Natural killer cell (primary cell): ENCODE results near the gene MINDY1. TPM values are rescaled to one million over a fixed set of nuclear protein-coding genes. Genes with fewer than 3 reads are reported as not detected.

Source experiments
- ATAC-seq, 3 donors: fragments of 150-1000 bp in 2 of 3; fragments of 200-7000 bp in 1 of 3; cut with Tn5 transposase; 1 replicate in 1 of 3; 2 replicates in 2 of 3; pipeline ENCODE4 v1.10.0; 2021; ENCODE audit warnings: mild to moderate bottlenecking in 2 of 3, moderate library complexity in 2 of 3
- DNase-seq, 2 donors: peaks; one replicate each; pipeline versions ENCODE4 v3.0.0 to v3.0.0-alpha.2; 2013 to 2021; ENCODE audit warnings: mixed read lengths in 1 of 2
- H3K27ac ChIP-seq: one replicate; pipeline ENCODE4 v1.5.1; 2013; ENCODE audit warnings: mild to moderate bottlenecking, low read length
- H3K27me3 ChIP-seq: one replicate; pipeline ENCODE4 v1.6.1; 2013; ENCODE audit warnings: low read length; ENCODE audit not compliant: control insufficient read depth, insufficient read depth
- H3K36me3 ChIP-seq: one replicate; pipeline ENCODE4 v1.6.1; 2013; ENCODE audit warnings: low read length; ENCODE audit not compliant: control insufficient read depth, insufficient read depth
- H3K4me1 ChIP-seq: one replicate; pipeline ENCODE4 v1.6.1; 2013; ENCODE audit warnings: low read length; ENCODE audit not compliant: control insufficient read depth, insufficient read depth
- H3K4me3 ChIP-seq: one replicate; pipeline ENCODE4 v1.5.1; 2013; ENCODE audit warnings: low read length
- H3K9me3 ChIP-seq: one replicate; pipeline ENCODE4 v1.6.1; 2013; ENCODE audit warnings: low read length; ENCODE audit not compliant: control insufficient read depth, insufficient read depth
- H3K27ac Mint-ChIP-seq, 2 donors: one replicate each; pipeline ENCODE4 v1.8.0; 2022; ENCODE audit warnings: mild to moderate bottlenecking in 2 of 2, mixed read lengths in 2 of 2, moderate library complexity in 1 of 2
- H3K27me3 Mint-ChIP-seq, 2 donors: one replicate each; pipeline ENCODE4 v1.8.0; 2022; ENCODE audit warnings: low read depth in 2 of 2, mixed read lengths in 2 of 2
- H3K36me3 Mint-ChIP-seq: one replicate; pipeline ENCODE4 v1.8.0; 2022; ENCODE audit warnings: mixed read lengths
- H3K4me1 Mint-ChIP-seq, 2 donors: one replicate each; pipeline ENCODE4 v1.8.0; 2022; ENCODE audit warnings: mixed read lengths in 2 of 2
- H3K4me3 Mint-ChIP-seq: one replicate; pipeline ENCODE4 v1.8.0; 2022; ENCODE audit warnings: mild to moderate bottlenecking, moderate library complexity, mixed read lengths
- H3K9me3 Mint-ChIP-seq, 2 donors: one replicate each; pipeline ENCODE4 v1.8.0; 2022; ENCODE audit warnings: mixed read lengths in 2 of 2
- WGBS: methylation state at CpG from one replicate; pipeline ENCODE4 v1.1.7; 2013; ENCODE audit warnings: missing lambda C conversion rate; ENCODE audit not compliant: insufficient coverage; 5-methylcytosine and 5-hydroxymethylcytosine counted together
- intact Hi-C: fragments of 100-400 bp; cut with micrococcal nuclease; formaldehyde crosslinking; loops from one replicate; pipeline ENCODE4 v1.14.2; 2022
- total RNA-seq, 4 donors: library from RNA; stranded (reverse); fragments of 120-200 nt in 1 of 4; gene quantifications; one replicate each; pipeline versions ENCODE4 v1.2.3 to v1.2.4, GENCODE V29; 2013 to 2022
- TF ChIP-seq, protein P1 (sequence below): fragments of 200-600 bp; IDR thresholded peaks from one replicate; pipeline ENCODE4 v1.8.0; 2022; ENCODE audit warnings: antibody characterized with exemption

The MINDY1 gene, protein sequence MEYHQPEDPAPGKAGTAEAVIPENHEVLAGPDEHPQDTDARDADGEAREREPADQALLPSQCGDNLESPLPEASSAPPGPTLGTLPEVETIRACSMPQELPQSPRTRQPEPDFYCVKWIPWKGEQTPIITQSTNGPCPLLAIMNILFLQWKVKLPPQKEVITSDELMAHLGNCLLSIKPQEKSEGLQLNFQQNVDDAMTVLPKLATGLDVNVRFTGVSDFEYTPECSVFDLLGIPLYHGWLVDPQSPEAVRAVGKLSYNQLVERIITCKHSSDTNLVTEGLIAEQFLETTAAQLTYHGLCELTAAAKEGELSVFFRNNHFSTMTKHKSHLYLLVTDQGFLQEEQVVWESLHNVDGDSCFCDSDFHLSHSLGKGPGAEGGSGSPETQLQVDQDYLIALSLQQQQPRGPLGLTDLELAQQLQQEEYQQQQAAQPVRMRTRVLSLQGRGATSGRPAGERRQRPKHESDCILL
- 10 to 100 TPM; 14.0 to 15.6 (median 15.2) TPM for total RNA-seq
- total RNA-seq (2013): 15.5 TPM

DNA sequence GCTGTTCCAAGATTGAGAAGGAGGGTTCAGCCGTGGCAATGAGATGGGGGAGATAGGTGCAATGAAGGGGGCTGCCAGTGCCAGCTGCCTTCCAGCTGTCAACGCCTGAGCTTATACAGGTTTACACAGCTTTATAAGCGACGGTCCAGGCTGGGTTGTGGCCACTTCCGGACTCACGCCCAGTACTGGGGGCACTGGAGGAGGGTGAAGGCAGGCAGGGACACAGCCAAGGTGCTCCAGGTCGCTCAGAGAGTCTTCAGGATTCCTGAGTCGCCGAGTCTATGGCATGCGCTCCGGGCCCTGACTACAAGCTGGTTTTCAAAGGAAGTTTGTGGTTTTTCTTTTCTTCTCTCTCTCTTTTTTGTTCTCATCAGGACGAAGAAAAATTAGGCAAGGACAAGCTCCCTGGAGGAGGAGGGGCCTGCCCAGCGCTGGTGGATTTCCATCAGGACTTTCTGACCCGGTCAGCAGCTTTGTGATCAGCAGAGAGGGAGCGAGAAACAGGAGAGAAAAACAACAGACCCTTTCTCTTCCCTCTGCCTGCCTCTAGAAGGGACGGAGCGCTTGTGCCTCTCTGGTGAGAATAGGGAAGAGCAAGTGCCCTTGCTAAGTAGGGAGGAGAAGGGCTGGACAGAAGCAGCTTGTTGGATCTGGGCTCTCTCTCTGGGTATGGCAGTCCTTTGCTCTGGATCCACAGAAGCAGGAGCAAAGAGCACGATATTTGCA is at the start of gene MINDY1:
Gene MINDY1 (minus strand): TSS at position 576 of the 726 bp plus-strand sequence. CDS start 4,285 bp downstream, outside the sequence.
- H3K27ac Mint-ChIP-seq: peak within 1 kb of the TSS; percentile 95 to 96
- Histone ChIP-seq H3K27me3 (no peaks in the 10 kb centered on the region), H3K36me3 (no peaks in the 10 kb centered on the region), H3K9me3 (no peaks in the 10 kb centered on the region), H3K4me3 (peak within 1 kb of the TSS; percentile 51), H3K4me1 (peaks cover 63% of the 10 kb centered on the region), H3K27ac (peak within 1 kb of the TSS; percentile 95)
- no peaks in the 10 kb centered on the region for H3K9me3 Mint-ChIP-seq
- 9% methylated on average over 17 of the region's 18 CpGs for WGBS
- H3K4me1 Mint-ChIP-seq: peaks cover 52 to 65% of the 10 kb centered on the region in 2 donors
- peak; percentile 26 to 63 for DNase-seq
- TF ChIP-seq, protein P1, sequence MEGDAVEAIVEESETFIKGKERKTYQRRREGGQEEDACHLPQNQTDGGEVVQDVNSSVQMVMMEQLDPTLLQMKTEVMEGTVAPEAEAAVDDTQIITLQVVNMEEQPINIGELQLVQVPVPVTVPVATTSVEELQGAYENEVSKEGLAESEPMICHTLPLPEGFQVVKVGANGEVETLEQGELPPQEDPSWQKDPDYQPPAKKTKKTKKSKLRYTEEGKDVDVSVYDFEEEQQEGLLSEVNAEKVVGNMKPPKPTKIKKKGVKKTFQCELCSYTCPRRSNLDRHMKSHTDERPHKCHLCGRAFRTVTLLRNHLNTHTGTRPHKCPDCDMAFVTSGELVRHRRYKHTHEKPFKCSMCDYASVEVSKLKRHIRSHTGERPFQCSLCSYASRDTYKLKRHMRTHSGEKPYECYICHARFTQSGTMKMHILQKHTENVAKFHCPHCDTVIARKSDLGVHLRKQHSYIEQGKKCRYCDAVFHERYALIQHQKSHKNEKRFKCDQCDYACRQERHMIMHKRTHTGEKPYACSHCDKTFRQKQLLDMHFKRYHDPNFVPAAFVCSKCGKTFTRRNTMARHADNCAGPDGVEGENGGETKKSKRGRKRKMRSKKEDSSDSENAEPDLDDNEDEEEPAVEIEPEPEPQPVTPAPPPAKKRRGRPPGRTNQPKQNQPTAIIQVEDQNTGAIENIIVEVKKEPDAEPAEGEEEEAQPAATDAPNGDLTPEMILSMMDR: no peak
- no peaks in the 10 kb centered on the region for H3K36me3 Mint-ChIP-seq
- peak in 2 of 3 donors; percentile 3 to 36 for ATAC-seq
- intact Hi-C loops: no loop called here
- peak within 1 kb of the TSS; percentile 94 for H3K4me3 Mint-ChIP-seq
- H3K27me3 Mint-ChIP-seq: no peaks in the 10 kb centered on the region

DNA sequence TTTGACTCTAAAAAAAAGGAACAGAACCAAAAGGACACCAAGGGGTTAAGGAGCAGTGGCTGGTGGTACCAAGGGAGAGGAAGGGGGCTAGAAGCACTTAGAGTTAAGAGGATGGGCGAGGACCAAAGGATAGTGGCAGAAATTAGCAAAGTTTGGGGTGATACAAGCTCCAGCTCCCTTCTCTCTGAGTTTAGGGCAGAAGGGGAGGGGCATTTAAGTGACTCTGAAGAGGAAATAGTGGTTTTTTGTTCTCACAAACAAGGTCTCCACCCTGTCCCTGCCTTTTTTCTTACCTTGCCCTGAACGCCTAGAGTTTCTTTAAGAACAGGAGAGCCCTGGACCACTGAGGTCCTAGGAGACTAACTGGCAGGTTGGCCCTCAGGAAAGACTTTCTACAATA is 49.4 kb upstream of the MINDY1 start:
- peaks cover 81 to 85% of the 10 kb centered on the region in 2 donors for H3K4me1 Mint-ChIP-seq
- H3K27ac Mint-ChIP-seq: peak overlapping the region; percentile 98 to 99
- H3K9me3 Mint-ChIP-seq: no peaks in the 10 kb centered on the region
- DNase-seq (peak in 1 of 2 donors; percentile 82), ATAC-seq (peak; percentile 11 to 25 (median 17))
- peaks cover 43% of the 10 kb centered on the region for H3K36me3 Mint-ChIP-seq
- peak overlapping the region; percentile 95 for H3K4me3 ChIP-seq
- no peaks in the 10 kb centered on the region for H3K27me3 Mint-ChIP-seq
- no peaks in the 10 kb centered on the region for H3K9me3 ChIP-seq
- peaks cover 51% of the 10 kb centered on the region for H3K4me1 ChIP-seq
- 0% methylated on average over 2 of the region's 2 CpGs for WGBS
- intact Hi-C loops: loop anchor here (5.0 kb wide), 3 partner anchors 34 to 484 kb away; partner anchors contain the start of gene ZNF687
- peaks cover 56% of the 10 kb centered on the region for H3K36me3 ChIP-seq
- no peaks in the 10 kb centered on the region for H3K27me3 ChIP-seq
- H3K4me3 Mint-ChIP-seq: peak overlapping the region; percentile 92
- peak overlapping the region; percentile 89 for H3K27ac ChIP-seq
- TF ChIP-seq, protein P1: no peak

DNA sequence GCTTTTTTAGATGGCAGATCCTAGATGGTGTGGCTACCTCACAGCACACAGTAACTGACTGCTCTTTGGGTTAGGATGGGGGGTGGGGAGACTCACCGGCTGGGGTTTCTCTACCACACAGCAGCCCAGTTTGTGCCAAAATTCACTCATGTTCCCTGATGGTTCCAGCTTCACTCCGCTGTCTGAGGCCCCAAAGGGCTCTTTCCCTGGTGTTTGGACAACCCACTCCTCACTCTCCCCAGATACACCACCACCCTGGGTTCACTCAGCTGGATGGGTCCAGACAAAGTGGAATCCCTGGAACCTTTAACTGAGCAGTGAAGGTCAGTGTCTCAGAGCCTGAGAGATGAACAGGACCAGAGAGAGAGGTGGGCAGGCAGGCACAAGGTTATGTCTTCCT is 48.9 kb upstream of the MINDY1 start:
- peak overlapping the region; percentile 95 for H3K4me3 ChIP-seq
- no peaks in the 10 kb centered on the region for H3K27me3 Mint-ChIP-seq
- WGBS: 33% methylated on average over 1 of the region's 2 CpGs
- peaks cover 60% of the 10 kb centered on the region for H3K36me3 ChIP-seq
- H3K27ac ChIP-seq: peak overlapping the region; percentile 89
- DNase-seq (no peak), ATAC-seq (no peak)
- H3K27me3 ChIP-seq: no peaks in the 10 kb centered on the region
- TF ChIP-seq, protein P1: no peak
- intact Hi-C loops: loop anchor here (5.0 kb wide), 3 partner anchors 33 to 483 kb away; partner anchors contain the start of gene ZNF687
- peak overlapping the region; percentile 92 for H3K4me3 Mint-ChIP-seq
- peaks cover 79 to 80% of the 10 kb centered on the region in 2 donors for H3K4me1 Mint-ChIP-seq
- peaks cover 51% of the 10 kb centered on the region for H3K4me1 ChIP-seq
- H3K9me3 Mint-ChIP-seq: no peaks in the 10 kb centered on the region
- peak overlapping the region; percentile 98 to 99 for H3K27ac Mint-ChIP-seq
- no peaks in the 10 kb centered on the region for H3K9me3 ChIP-seq
- peaks cover 43% of the 10 kb centered on the region for H3K36me3 Mint-ChIP-seq
